Measurements from ENCODE around the gene ANGPTL8. TPM values are rescaled to one million over a fixed set of nuclear protein-coding genes. Genes with fewer than 3 reads are reported as not detected.

ANGPTL8 gene
- total and polyA plus RNA-seq, 7 donors = 0.08 to 14.6 (median 0.48) TPM; not detected in 2

GRCh38 chr19:11269408-11269807 lies 30.0 kb downstream of the ANGPTL8 start:
- Histone ChIP-seq H3K4me3 (no peak overlapping the region), H3K9me3 (no peaks in the 10 kb centered on the region), H3K4me1 (no peaks in the 10 kb centered on the region), H3K36me3 (ENCODE audit: insufficient read depth in 1 of 2, low read depth in 1 of 2) (no peaks in the 10 kb centered on the region), H3K27ac (peak overlapping the region; percentile 65), H3K27me3 (ENCODE audit: insufficient read depth in 3 of 3, low read length in 2 of 3) (peaks cover 0 to 9% (median 5%) of the 10 kb centered on the region in 3 donors)
- TF ChIP-seq CTCF (IDR thresholded peaks at IDR 0.05) = no peak
- DNase-seq (no peak), ATAC-seq (no peak)
- WGBS, 3 donors = 42 to 53% (median 51%) methylated on average over 6 to 7 of the region's 7 CpGs
- intact Hi-C loops (cut with DNase I) = loop anchor here in 1 of 2 donors (1.0 kb wide), 1 partner anchor 43 kb away; no protein-coding TSS in a partner anchor

GRCh38 chr19:11273296-11273695 lies 33.9 kb downstream of the ANGPTL8 start:
- WGBS, 3 donors = 75 to 81% (median 80%) methylated on average over 2 of the region's 2 CpGs
- DNase-seq (no peak), ATAC-seq (no peak)
- intact Hi-C loops (cut with DNase I) = no loop called here
- Histone ChIP-seq H3K4me3 (no peak overlapping the region), H3K4me1 (no peaks in the 10 kb centered on the region), H3K27ac (no peak overlapping the region), H3K27me3 (ENCODE audit: insufficient read depth in 3 of 3, low read length in 2 of 3) (peaks cover 0 to 4% (median 0%) of the 10 kb centered on the region in 3 donors), H3K9me3 (no peaks in the 10 kb centered on the region), H3K36me3 (ENCODE audit: insufficient read depth in 1 of 2, low read depth in 1 of 2) (no peaks in the 10 kb centered on the region)
- TF ChIP-seq CTCF (IDR thresholded peaks at IDR 0.05) = no peak

GRCh38 chr19:11273989-11274388 lies 34.6 kb downstream of the ANGPTL8 start:
- TF ChIP-seq CTCF (IDR thresholded peaks at IDR 0.05) = no peak
- ATAC-seq = no peak

GRCh38 chr19:11274533-11275086 lies 35.2 kb downstream of the ANGPTL8 start:
- intact Hi-C loops (cut with DNase I) = no loop called here
- Histone ChIP-seq H3K9me3 (no peaks in the 10 kb centered on the region), H3K4me3 (no peak overlapping the region), H3K27me3 (ENCODE audit: insufficient read depth in 3 of 3, low read length in 2 of 3) (peaks cover 0 to 4% (median 0%) of the 10 kb centered on the region in 3 donors), H3K4me1 (no peaks in the 10 kb centered on the region), H3K36me3 (ENCODE audit: insufficient read depth in 1 of 2, low read depth in 1 of 2) (no peaks in the 10 kb centered on the region), H3K27ac (no peak overlapping the region)
- 70 to 72% (median 71%) methylated on average over 4 of the region's 4 CpGs for WGBS, 3 donors
- TF ChIP-seq CTCF (IDR thresholded peaks at IDR 0.05) = no peak
- ATAC-seq = no peak
- DNase-seq = no peak

More at GRCh38 chr19:11273989-11274388, 34.6 kb downstream of the ANGPTL8 start:
- intact Hi-C loops (cut with DNase I) = no loop called here
- WGBS, 3 donors = 73 to 86% (median 78%) methylated on average over 5 of the region's 5 CpGs
- H3K27me3 ChIP-seq (ENCODE audit: insufficient read depth in 3 of 3, low read length in 2 of 3) = peaks cover 0 to 4% (median 0%) of the 10 kb centered on the region in 3 donors
- no peak overlapping the region for H3K27ac ChIP-seq
- no peak overlapping the region for H3K4me3 ChIP-seq
- no peak for DNase-seq
- H3K4me1 ChIP-seq = no peaks in the 10 kb centered on the region
- no peaks in the 10 kb centered on the region for H3K36me3 ChIP-seq (ENCODE audit: insufficient read depth in 1 of 2, low read depth in 1 of 2)
- no peaks in the 10 kb centered on the region for H3K9me3 ChIP-seq

- Histone ChIP-seq H3K27ac (no peak overlapping the region), H3K4me3 (no peak overlapping the region), H3K4me1 (no peaks in the 10 kb centered on the region), H3K9me3 (no peaks in the 10 kb centered on the region), H3K27me3 (ENCODE audit: insufficient read depth in 3 of 3, low read length in 2 of 3) (peaks cover 0 to 4% (median 0%) of the 10 kb centered on the region in 3 donors), H3K36me3 (ENCODE audit: insufficient read depth in 1 of 2, low read depth in 1 of 2) (no peaks in the 10 kb centered on the region)
- intact Hi-C loops (cut with DNase I) = no loop called here
- no peak for ATAC-seq
- TF ChIP-seq CTCF (IDR thresholded peaks at IDR 0.05) = no peak
- WGBS, 3 donors = 34 to 45% (median 44%) methylated on average over 6 of the region's 6 CpGs
- DNase-seq = no peak
Observed at GRCh38 chr19:11278670-11279069, 39.3 kb downstream of the ANGPTL8 start.

Measured in psoas muscle (tissue), 8 donors.